ENCODE results near the gene COL4A3. TPM values are rescaled to one million over a fixed set of nuclear protein-coding genes. Genes with fewer than 3 reads are reported as not detected.
"Not testable (repeated sequence)": the region's sequence is repeated elsewhere in the genome, so short reads cannot be mapped to it uniquely, and the experiment has no call there.

Gene COL4A3
- total and polyA plus RNA-seq, 2 experiments from 2014 or later: 0.11 to 0.70 TPM

- no peaks in the 10 kb centered on the region for H3K79me2 ChIP-seq (ENCODE audit: insufficient read depth)
- 0% methylated on average over 1 of the region's 1 CpG for WGBS, 2 experiments (ENCODE audit: low coverage in 1 of 2, low lambda C conversion rate in 2 of 2, missing lambda C conversion rate in 2 of 2)
Measured at GRCh38 chr2:227221120-227221519, 56.7 kb downstream of the COL4A3 start.

GRCh38 chr2:227222292-227222691, 57.9 kb downstream of the COL4A3 start:
- no peak overlapping the region for H2AFZ ChIP-seq
- no peak overlapping the region for H3K27ac ChIP-seq
- H3K27me3 ChIP-seq (replicated peaks; ENCODE audit: insufficient read depth): no peaks in the 10 kb centered on the region
- in situ Hi-C loops (cut with MboI): no loop called here
- 48 to 55% methylated on average over 4 of the region's 4 CpGs for WGBS, 2 experiments (ENCODE audit: low coverage in 1 of 2, low lambda C conversion rate in 2 of 2, missing lambda C conversion rate in 2 of 2)
- H3K36me3 ChIP-seq (ENCODE audit: low read depth): no peaks in the 10 kb centered on the region
- no peak for TF ChIP-seq EZH2 (IDR thresholded peaks at IDR 0.05; ENCODE audit: insufficient read depth, poor library complexity, severe bottlenecking)
- TF ChIP-seq EZH2phosphoT487 (IDR thresholded peaks at IDR 0.05; ENCODE audit: insufficient read depth, low read depth): no peak
- H3K9me3 ChIP-seq (ENCODE audit: low read depth): no peaks in the 10 kb centered on the region
- H3K4me1 ChIP-seq (ENCODE audit: insufficient read depth): no peaks in the 10 kb centered on the region
- no peaks in the 10 kb centered on the region for H3K9me2 ChIP-seq (ENCODE audit: insufficient read depth)
- no peaks in the 10 kb centered on the region for H3F3A ChIP-seq (ENCODE audit: insufficient read depth)
- no peak overlapping the region for H3K9ac ChIP-seq
- no peaks in the 10 kb centered on the region for H3K79me2 ChIP-seq (ENCODE audit: insufficient read depth)
- H3K4me2 ChIP-seq (ENCODE audit: unreplicated experiment): no peak overlapping the region
- DNase-seq: no peak
- no peak overlapping the region for H3K4me3 ChIP-seq
- no peaks in the 10 kb centered on the region for H4K20me1 ChIP-seq (ENCODE audit: insufficient read depth)

More at GRCh38 chr2:227221120-227221519, 56.7 kb downstream of the COL4A3 start:
- Histone ChIP-seq H3K9me3 (ENCODE audit: low read depth) (no peaks in the 10 kb centered on the region), H3K4me2 (ENCODE audit: unreplicated experiment) (no peak overlapping the region), H3K9me2 (ENCODE audit: insufficient read depth) (no peaks in the 10 kb centered on the region), H3K27me3 (replicated peaks; ENCODE audit: insufficient read depth) (no peaks in the 10 kb centered on the region), H3F3A (ENCODE audit: insufficient read depth) (no peaks in the 10 kb centered on the region), H3K4me1 (ENCODE audit: insufficient read depth) (no peaks in the 10 kb centered on the region), H4K20me1 (ENCODE audit: insufficient read depth) (no peaks in the 10 kb centered on the region), H3K9ac (no peak overlapping the region), H2AFZ (no peak overlapping the region), H3K36me3 (ENCODE audit: low read depth) (no peaks in the 10 kb centered on the region), H3K27ac (no peak overlapping the region), H3K4me3 (no peak overlapping the region)
- in situ Hi-C loops (cut with MboI): no loop called here
- TF ChIP-seq EZH2phosphoT487 (IDR thresholded peaks at IDR 0.05; ENCODE audit: insufficient read depth, low read depth) (no peak), EZH2 (IDR thresholded peaks at IDR 0.05; ENCODE audit: insufficient read depth, poor library complexity, severe bottlenecking) (no peak)
- DNase-seq: no peak

GRCh38 chr2:227225641-227226040, 61.2 kb downstream of the COL4A3 start:
- H3K4me3 ChIP-seq; H3K9me2 ChIP-seq (ENCODE audit: insufficient read depth); H3K27me3 ChIP-seq (replicated peaks; ENCODE audit: insufficient read depth); DNase-seq; H3K9me3 ChIP-seq (ENCODE audit: low read depth); H3K79me2 ChIP-seq (ENCODE audit: insufficient read depth); H3K9ac ChIP-seq; H4K20me1 ChIP-seq (ENCODE audit: insufficient read depth); H3F3A ChIP-seq (ENCODE audit: insufficient read depth); H3K36me3 ChIP-seq (ENCODE audit: low read depth); H2AFZ ChIP-seq; H3K4me2 ChIP-seq (ENCODE audit: unreplicated experiment); H3K27ac ChIP-seq: not testable (repeated sequence)
- H3K4me1 ChIP-seq (ENCODE audit: insufficient read depth): peaks cover 14% of the 10 kb centered on the region
- in situ Hi-C loops (cut with MboI): loop anchor here (25.0 kb wide), 1 partner anchor 88 kb away; no protein-coding TSS in a partner anchor
- 87 to 90% methylated on average over 6 of the region's 6 CpGs for WGBS, 2 experiments (ENCODE audit: low coverage in 1 of 2, low lambda C conversion rate in 2 of 2, missing lambda C conversion rate in 2 of 2)

- 2 to 4% methylated on average over 12 to 14 of the region's 14 CpGs for WGBS, 2 experiments (ENCODE audit: low coverage in 1 of 2, low lambda C conversion rate in 2 of 2, missing lambda C conversion rate in 2 of 2)
- TF ChIP-seq EZH2phosphoT487 (IDR thresholded peaks at IDR 0.05; ENCODE audit: insufficient read depth, low read depth) (no peak), EZH2 (IDR thresholded peaks at IDR 0.05; ENCODE audit: insufficient read depth, poor library complexity, severe bottlenecking) (no peak)
- no peaks in the 10 kb centered on the region for H4K20me1 ChIP-seq (ENCODE audit: insufficient read depth)
- 0 out of 2 replicates have a peak overlapping the region, but pooled peaks have one; percentile 12 for H3K9ac ChIP-seq
- H3K9me3 ChIP-seq (ENCODE audit: low read depth): no peaks in the 10 kb centered on the region
- DNase-seq: peak; percentile 77
- in situ Hi-C loops (cut with MboI): loop anchor here (25.0 kb wide), 1 partner anchor 91 kb away; no protein-coding TSS in a partner anchor
- no peaks in the 10 kb centered on the region for H3K9me2 ChIP-seq (ENCODE audit: insufficient read depth)
- H3K27me3 ChIP-seq (replicated peaks; ENCODE audit: insufficient read depth): no peaks in the 10 kb centered on the region
- peak overlapping the region; percentile 61 for H3K4me2 ChIP-seq (ENCODE audit: unreplicated experiment)
- H3K79me2 ChIP-seq (ENCODE audit: insufficient read depth): no peaks in the 10 kb centered on the region
- H3F3A ChIP-seq (ENCODE audit: insufficient read depth): 0 out of 2 replicates have a peak, but pooled peaks cover 6% of the 10 kb centered on the region
- H3K4me3 ChIP-seq: no peak overlapping the region
- peak overlapping the region; percentile 58 for H2AFZ ChIP-seq
- H3K27ac ChIP-seq: no peak overlapping the region
- peaks cover 14% of the 10 kb centered on the region for H3K4me1 ChIP-seq (ENCODE audit: insufficient read depth)
- no peaks in the 10 kb centered on the region for H3K36me3 ChIP-seq (ENCODE audit: low read depth)
Measured at GRCh38 chr2:227228061-227228667, 63.7 kb downstream of the COL4A3 start.
